Loucy (cell line): Measurements from ENCODE around the gene C11orf52.

ENCODE experiments used
- H2AFZ ChIP-seq: fragments of 200-600 bp; sonication (generic); 2 replicates; pipeline ENCODE4 v1.6.0; 2016; ENCODE audit warnings: antibody characterized with exemption, mild to moderate bottlenecking, low read length, moderate library complexity
- H3F3A ChIP-seq: fragments of 200-600 bp; 2 replicates; pipeline ENCODE4 v1.6.0; 2016; ENCODE audit warnings: antibody characterized with exemption, low read depth, mild to moderate bottlenecking
- H3K27me3 ChIP-seq: fragments of 200-600 bp; sonication (generic); 2 replicates; pipeline ENCODE4 v1.6.1; 2014; ENCODE audit warnings: low read length, mild to moderate bottlenecking; ENCODE audit not compliant: insufficient read depth, poor library complexity, severe bottlenecking
- H3K36me3 ChIP-seq: fragments of 200-600 bp; sonication (generic); 2 replicates; pipeline ENCODE4 v1.6.1; 2016; ENCODE audit warnings: low read length; ENCODE audit not compliant: insufficient read depth
- H3K4me1 ChIP-seq: fragments of 200-600 bp; sonication (generic); 2 replicates; pipeline ENCODE4 v1.5.1; 2014; ENCODE audit warnings: low read length, mild to moderate bottlenecking; ENCODE audit not compliant: insufficient read depth, poor library complexity, severe bottlenecking
- H3K4me2 ChIP-seq: fragments of 200-600 bp; sonication (generic); 2 replicates; pipeline ENCODE4 v1.6.0; 2014; ENCODE audit warnings: antibody characterized with exemption, low read length, low read depth, mild to moderate bottlenecking; ENCODE audit not compliant: poor library complexity, severe bottlenecking
- H3K4me3 ChIP-seq: fragments of 200-600 bp; sonication (generic); 2 replicates; pipeline ENCODE4 v1.5.1; 2014; ENCODE audit warnings: low read length, mild to moderate bottlenecking, mixed read lengths; ENCODE audit not compliant: poor library complexity, severe bottlenecking
- H3K79me2 ChIP-seq: fragments of 200-600 bp; sonication (generic); 2 replicates; pipeline ENCODE4 v1.6.1; 2014; ENCODE audit warnings: low read length; ENCODE audit not compliant: insufficient read depth
- H3K9ac ChIP-seq: fragments of 200-600 bp; sonication (generic); 2 replicates; pipeline ENCODE4 v1.6.0; 2014; ENCODE audit warnings: mild to moderate bottlenecking, low read depth, low read length, moderate library complexity; ENCODE audit not compliant: poor library complexity, severe bottlenecking
- H3K9me2 ChIP-seq: fragments of 200-600 bp; sonication (generic); replicated peaks from 2 replicates; pipeline ENCODE4 v1.6.1; 2016; ENCODE audit warnings: low read depth, low read length, mixed read lengths
- H3K9me3 ChIP-seq: fragments of 200-600 bp; sonication (generic); 2 replicates; pipeline ENCODE4 v1.6.1; 2014; ENCODE audit warnings: mild to moderate bottlenecking, antibody characterized with exemption, low read length, low read depth; ENCODE audit not compliant: insufficient read depth
- H4K20me1 ChIP-seq: fragments of 200-600 bp; sonication (generic); 2 replicates; pipeline ENCODE4 v1.6.0; 2014; ENCODE audit warnings: antibody characterized with exemption, low read length, mild to moderate bottlenecking; ENCODE audit not compliant: insufficient read depth, poor library complexity, severe bottlenecking
- CTCF ChIP-seq: fragments of 200-600 bp; sonication (generic); conservative IDR thresholded peaks from 2 replicates; pipeline ENCODE4 v1.5.1; 2014; ENCODE audit warnings: mild to moderate bottlenecking, antibody characterized with exemption, low read length
- EZH2phosphoT487 ChIP-seq: fragments of 200-600 bp; IDR thresholded peaks from 2 replicates; pipeline ENCODE4 v1.6.1; 2018; ENCODE audit warnings: antibody characterized with exemption, mild to moderate bottlenecking, moderate library complexity, borderline replicate concordance

C11orf52 gene

GRCh38 chr11:111944139-111944538, 25.4 kb downstream of the C11orf52 start:
- Histone ChIP-seq H4K20me1 (no peaks in the 10 kb centered on the region), H3K4me3 (peak overlapping the region; percentile 53), H3K27me3 (no peaks in the 10 kb centered on the region), H2AFZ (peak overlapping the region; percentile 71), H3K4me1 (peaks cover 39% of the 10 kb centered on the region), H3K79me2 (no peaks in the 10 kb centered on the region), H3K9me3 (no peaks in the 10 kb centered on the region), H3K9me2 (no peaks in the 10 kb centered on the region), H3K9ac (peak overlapping the region; percentile 40), H3F3A (no peaks in the 10 kb centered on the region), H3K36me3 (no peaks in the 10 kb centered on the region), H3K4me2 (peak overlapping the region; percentile 68)
- TF ChIP-seq CTCF (no peak), EZH2phosphoT487 (no peak)

- Histone ChIP-seq H3K9ac (peak overlapping the region; percentile 40), H3K79me2 (no peaks in the 10 kb centered on the region)
Measured at GRCh38 chr11:111944651-111945051, 25.9 kb downstream of the C11orf52 start.

GRCh38 chr11:111945198-111945597, 26.5 kb downstream of the C11orf52 start:
- Histone ChIP-seq H3K36me3 (no peaks in the 10 kb centered on the region), H3K79me2 (no peaks in the 10 kb centered on the region), H4K20me1 (no peaks in the 10 kb centered on the region), H3K4me1 (peaks cover 41% of the 10 kb centered on the region), H3K9ac (peak overlapping the region; percentile 40), H3K4me2 (peak overlapping the region; percentile 68), H3K4me3 (no peak overlapping the region), H3K9me2 (no peaks in the 10 kb centered on the region), H3K9me3 (no peaks in the 10 kb centered on the region), H3F3A (no peaks in the 10 kb centered on the region), H2AFZ (peak overlapping the region; percentile 71; the same call in 1 of the 2 replicates), H3K27me3 (no peaks in the 10 kb centered on the region)
- TF ChIP-seq CTCF (no peak), EZH2phosphoT487 (no peak)

More at GRCh38 chr11:111944651-111945051, 25.9 kb downstream of the C11orf52 start:
- Histone ChIP-seq H4K20me1 (no peaks in the 10 kb centered on the region), H3K9me2 (no peaks in the 10 kb centered on the region), H3F3A (no peaks in the 10 kb centered on the region), H3K9me3 (no peaks in the 10 kb centered on the region), H3K36me3 (no peaks in the 10 kb centered on the region), H3K27me3 (no peaks in the 10 kb centered on the region), H2AFZ (peak overlapping the region; percentile 71), H3K4me3 (peak overlapping the region; percentile 53), H3K4me2 (peak overlapping the region; percentile 68), H3K4me1 (peaks cover 42% of the 10 kb centered on the region)
- TF ChIP-seq EZH2phosphoT487 (no peak), CTCF (no peak)
